Dendritic cell treated with granulocyte-macrophage colony-stimulating factor and Interleukin-4, amounts not matched to agents 40 ng/mL and 50 ng/mL, for 4 days (primary cell): ENCODE measurements around the gene ID3.
A peak's percentile ranks its signal among the peaks of the same experiment; 100 is the strongest.

Source experiments
- H3K27ac Mint-ChIP-seq: one replicate; pipeline ENCODE4 v1.8.0; 2022; ENCODE audit warnings: mild to moderate bottlenecking, mixed read lengths
- H3K27me3 Mint-ChIP-seq: one replicate; pipeline ENCODE4 v1.8.0; 2022; ENCODE audit warnings: mild to moderate bottlenecking, mixed read lengths
- H3K36me3 Mint-ChIP-seq: one replicate; pipeline ENCODE4 v1.8.0; 2022; ENCODE audit warnings: low read depth, mixed read lengths
- H3K4me1 Mint-ChIP-seq: one replicate; pipeline ENCODE4 v1.8.0; 2022; ENCODE audit warnings: low read depth, mixed read lengths
- H3K4me3 Mint-ChIP-seq: one replicate; pipeline ENCODE4 v1.8.0; 2022; ENCODE audit warnings: mild to moderate bottlenecking, moderate library complexity, mixed read lengths
- H3K9me3 Mint-ChIP-seq: one replicate; pipeline ENCODE4 v1.8.0; 2022; ENCODE audit warnings: mixed read lengths
- intact Hi-C: fragments of 100-400 bp; cut with micrococcal nuclease; formaldehyde crosslinking; loops from one replicate; pipeline ENCODE4 v1.15.0; 2022

ID3 gene

DNA sequence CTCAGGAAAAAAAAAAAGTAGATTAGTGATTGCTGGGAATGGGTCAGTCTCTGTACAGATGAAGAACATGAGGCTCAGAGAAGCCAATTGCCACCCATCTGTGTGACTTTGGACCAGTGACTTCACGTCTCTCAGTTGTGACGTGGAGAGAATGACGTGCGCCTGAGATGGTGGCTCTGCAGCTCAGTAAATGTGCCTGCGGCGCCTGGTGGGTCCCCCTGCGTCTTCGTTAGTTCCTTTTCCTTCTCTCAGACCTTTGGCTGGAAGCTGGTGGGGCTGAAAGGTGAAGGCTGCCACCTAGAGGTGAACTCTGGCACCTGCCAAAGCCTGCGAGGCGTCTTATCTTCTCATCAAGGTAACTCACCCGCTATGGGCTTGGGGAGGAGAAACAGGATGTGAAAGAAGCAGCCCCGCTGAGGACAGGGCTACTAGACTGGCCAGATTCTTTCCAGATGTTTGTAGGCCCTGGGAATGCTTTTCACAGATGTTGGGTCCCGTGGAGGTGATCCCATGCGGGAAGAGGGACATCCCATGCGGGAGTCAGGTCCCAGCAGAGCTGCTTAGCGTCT lies 19.5 kb downstream of the ID3 start:
- H3K27me3 Mint-ChIP-seq: peaks cover 11% of the 10 kb centered on the region
- H3K4me3 Mint-ChIP-seq: no peak overlapping the region
- peaks cover 31% of the 10 kb centered on the region for H3K4me1 Mint-ChIP-seq
- no peak overlapping the region for H3K27ac Mint-ChIP-seq
- intact Hi-C loops: loop anchor here (1.0 kb wide), 1 partner anchor 42 kb away; no protein-coding TSS in a partner anchor
- H3K9me3 Mint-ChIP-seq: no peaks in the 10 kb centered on the region
- H3K36me3 Mint-ChIP-seq: no peaks in the 10 kb centered on the region

DNA sequence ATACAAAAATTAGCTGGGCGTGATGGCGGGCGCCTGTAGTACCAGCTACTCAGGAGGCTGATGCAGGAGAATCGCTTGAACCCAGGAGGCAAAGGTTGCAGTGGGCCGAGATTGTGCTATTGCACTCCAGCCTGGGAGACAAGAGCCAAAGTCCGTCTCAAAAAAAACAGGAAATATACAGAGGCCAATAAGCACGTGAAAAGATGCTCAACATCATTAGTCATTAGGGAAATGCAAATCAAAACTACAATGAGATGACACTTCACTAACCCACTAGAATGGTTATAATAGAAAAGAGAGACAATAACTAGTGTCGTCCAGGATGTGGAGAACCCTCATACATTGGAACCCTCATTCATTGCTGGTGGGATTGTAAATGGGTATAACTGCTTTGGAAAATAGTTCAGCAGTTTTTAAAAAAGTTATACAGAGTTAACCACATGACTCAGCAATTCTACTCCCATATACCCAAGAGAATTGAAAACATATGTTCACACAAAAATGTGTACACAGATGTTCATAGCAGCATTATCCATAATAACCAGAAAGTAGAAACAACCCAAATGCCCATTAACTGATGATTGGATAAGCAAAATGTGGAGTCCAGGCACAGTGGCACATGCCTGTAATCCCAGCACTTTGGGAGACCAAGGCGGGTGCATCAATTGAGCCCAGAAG lies 21.9 kb downstream of the ID3 start:
- peaks cover 8% of the 10 kb centered on the region for H3K27me3 Mint-ChIP-seq
- no peak overlapping the region for H3K4me3 Mint-ChIP-seq
- peaks cover 53% of the 10 kb centered on the region for H3K4me1 Mint-ChIP-seq
- H3K9me3 Mint-ChIP-seq: no peaks in the 10 kb centered on the region
- intact Hi-C loops: no loop called here
- no peaks in the 10 kb centered on the region for H3K36me3 Mint-ChIP-seq
- no peak overlapping the region for H3K27ac Mint-ChIP-seq

DNA sequence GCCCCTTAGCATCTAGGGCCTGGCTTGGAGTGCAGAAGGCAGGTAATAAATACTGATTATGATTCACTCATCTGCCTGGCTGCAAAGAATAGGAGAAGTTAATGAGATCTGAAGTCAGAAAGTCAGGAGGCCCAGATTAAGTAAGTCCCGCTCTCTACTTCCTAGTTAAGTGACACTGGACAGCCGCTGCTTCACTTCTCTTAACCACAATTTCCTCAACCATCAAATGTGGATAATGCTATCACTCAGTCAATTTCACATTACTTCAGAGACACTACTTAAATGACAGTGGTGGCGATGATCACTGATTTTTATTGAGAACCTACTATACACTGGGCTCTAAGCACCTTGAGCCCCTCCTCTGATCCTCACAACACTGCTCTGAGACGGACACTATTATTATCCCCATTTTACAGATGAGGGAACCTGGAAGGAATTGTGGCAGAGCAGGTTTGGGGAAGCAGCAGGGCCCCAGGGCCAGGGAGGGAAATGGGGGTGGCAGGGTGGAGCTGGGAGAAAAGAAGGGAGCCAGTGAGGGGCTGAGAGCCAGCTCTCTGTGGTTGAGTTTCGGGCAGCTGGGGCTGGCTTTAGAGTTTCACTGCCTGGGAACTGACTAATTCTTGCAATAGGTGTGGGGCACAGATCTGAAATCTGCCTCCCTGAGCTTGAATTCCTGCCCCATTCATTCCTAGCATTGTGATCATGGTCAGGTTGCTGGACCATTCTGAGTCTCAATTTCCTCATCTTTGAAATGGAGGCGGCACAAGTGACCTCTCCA lies 25.9 kb downstream of the ID3 start:
- Mint-ChIP-seq H3K27me3 (no peaks in the 10 kb centered on the region), H3K27ac (peak overlapping the region; percentile 97), H3K36me3 (peaks cover 6% of the 10 kb centered on the region), H3K4me1 (peaks cover 82% of the 10 kb centered on the region), H3K4me3 (peak overlapping the region; percentile 28), H3K9me3 (no peaks in the 10 kb centered on the region)
- intact Hi-C loops: no loop called here

DNA sequence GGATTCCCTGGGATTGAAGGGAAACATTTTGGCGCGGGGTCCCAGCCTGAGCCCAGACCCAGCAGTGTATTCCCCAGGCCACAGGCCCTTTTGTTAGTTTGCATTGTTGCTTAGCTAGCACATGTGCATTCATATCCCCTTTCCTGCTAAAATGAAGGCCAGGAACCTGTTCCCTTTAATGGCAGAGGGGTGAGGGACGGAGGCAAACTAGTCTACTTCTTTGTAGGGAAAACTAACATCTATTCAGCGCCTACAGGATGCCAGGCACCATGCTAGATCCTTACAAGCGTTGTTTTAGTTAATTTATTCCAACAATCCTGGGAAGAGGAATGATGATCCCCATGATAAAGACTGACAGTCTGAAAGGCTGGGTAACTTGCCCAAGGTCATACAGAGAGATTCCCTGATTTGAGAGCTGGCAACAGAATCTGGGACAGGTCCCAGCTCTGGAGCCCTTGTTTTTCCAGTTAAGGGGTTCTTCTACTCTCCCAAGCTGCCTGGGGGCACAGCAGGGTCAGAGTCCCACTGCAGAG lies 27.7 kb downstream of the ID3 start:
- intact Hi-C loops: no loop called here
- Mint-ChIP-seq H3K36me3 (peaks cover 6% of the 10 kb centered on the region), H3K4me1 (peaks cover 88% of the 10 kb centered on the region)

DNA sequence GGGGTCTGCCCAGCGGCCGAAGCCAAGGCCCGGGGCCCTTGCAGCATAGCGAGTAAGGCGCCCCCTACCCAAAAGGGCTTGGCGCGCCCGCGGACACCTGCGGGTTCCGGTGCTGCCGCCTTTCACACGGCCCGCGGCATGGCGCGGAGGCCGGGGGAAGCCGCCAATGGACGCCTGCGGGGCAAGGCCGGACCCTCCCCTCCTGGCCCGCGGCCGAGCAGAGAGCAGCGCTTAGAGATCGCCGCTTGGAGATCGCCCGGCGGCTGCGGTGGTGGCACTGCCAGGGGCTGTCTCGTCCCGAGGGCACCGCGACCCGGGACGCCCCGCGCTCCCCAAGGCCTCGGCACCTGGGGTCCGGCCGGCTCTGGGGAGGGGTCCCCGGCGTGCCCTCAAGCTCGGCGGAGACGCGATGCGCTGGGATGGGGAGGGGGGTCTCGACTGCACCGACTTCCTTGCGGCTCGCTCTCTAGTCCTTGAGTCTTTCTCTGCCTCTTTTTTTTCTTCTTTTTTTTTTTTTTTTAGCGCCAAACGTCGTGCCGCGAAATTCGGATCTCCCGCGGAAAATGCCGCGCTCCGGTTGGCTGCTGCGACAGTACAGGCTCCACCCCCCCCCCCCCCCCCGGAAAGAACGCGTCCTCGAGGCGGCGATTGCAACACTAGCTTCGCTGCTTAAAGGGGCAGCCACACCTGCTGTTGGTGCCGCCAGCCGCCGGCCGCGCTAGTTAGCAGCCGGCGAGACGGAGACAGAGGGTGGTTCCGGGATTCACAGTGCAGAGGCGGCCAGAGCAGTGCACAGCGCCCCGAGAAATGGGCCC lies 28.3 kb downstream of the ID3 start, which contains the start of gene E2F2:
Gene E2F2, minus strand, starts transcription at position 487 of the 815 bp plus-strand sequence. Its CDS starts 440 bp downstream, at position 47.
- intact Hi-C loops: no loop called here
- Mint-ChIP-seq H3K9me3 (no peaks in the 10 kb centered on the region), H3K27me3 (no peaks in the 10 kb centered on the region), H3K4me1 (peaks cover 93% of the 10 kb centered on the region), H3K4me3 (peak within 1 kb of the TSS; percentile 90), H3K27ac (peak within 1 kb of the TSS; percentile 97), H3K36me3 (peaks cover 6% of the 10 kb centered on the region)

More for the DNA sequence above, 27.7 kb downstream of the ID3 start:
- Mint-ChIP-seq H3K27ac (peak overlapping the region; percentile 97), H3K27me3 (no peaks in the 10 kb centered on the region), H3K9me3 (no peaks in the 10 kb centered on the region), H3K4me3 (peak overlapping the region; percentile 90)

DNA sequence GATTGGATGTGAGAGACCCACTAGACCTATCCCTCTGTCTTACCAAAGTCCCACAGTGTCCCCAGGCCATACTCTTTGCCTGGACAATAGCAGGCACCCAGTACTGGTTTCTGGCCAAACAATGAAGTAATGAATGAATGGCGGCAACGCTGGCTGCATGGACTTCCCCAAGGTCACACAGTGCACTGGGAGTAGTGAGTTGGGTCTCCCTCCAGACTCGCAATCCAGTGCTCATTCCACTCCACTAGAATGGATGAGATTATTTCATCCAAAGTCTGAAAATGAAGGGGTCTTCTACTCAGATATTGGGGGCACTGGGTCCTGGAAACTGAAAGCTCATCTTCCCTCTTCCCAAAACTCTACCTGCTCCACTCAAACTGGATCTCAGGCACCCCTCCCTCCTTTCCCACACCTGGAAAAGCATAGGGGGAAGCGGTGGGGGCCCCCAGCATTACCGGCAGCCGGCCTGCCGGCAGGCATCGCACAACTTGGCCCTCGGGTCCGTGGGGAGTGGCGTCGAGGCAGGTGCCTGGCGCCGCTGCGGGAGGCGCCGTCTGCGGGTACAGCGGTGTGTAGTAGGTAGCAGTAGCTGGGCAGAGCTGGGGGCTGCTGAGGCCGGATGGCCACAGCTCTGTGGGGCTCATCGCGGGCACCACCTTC lies 29.1 kb downstream of the ID3 start:
- H3K27me3 Mint-ChIP-seq: no peaks in the 10 kb centered on the region
- peaks cover 93% of the 10 kb centered on the region for H3K4me1 Mint-ChIP-seq
- peak overlapping the region; percentile 90 for H3K4me3 Mint-ChIP-seq
- H3K36me3 Mint-ChIP-seq: peaks cover 6% of the 10 kb centered on the region
- H3K9me3 Mint-ChIP-seq: no peaks in the 10 kb centered on the region
- intact Hi-C loops: no loop called here
- H3K27ac Mint-ChIP-seq: peak overlapping the region; percentile 97

DNA sequence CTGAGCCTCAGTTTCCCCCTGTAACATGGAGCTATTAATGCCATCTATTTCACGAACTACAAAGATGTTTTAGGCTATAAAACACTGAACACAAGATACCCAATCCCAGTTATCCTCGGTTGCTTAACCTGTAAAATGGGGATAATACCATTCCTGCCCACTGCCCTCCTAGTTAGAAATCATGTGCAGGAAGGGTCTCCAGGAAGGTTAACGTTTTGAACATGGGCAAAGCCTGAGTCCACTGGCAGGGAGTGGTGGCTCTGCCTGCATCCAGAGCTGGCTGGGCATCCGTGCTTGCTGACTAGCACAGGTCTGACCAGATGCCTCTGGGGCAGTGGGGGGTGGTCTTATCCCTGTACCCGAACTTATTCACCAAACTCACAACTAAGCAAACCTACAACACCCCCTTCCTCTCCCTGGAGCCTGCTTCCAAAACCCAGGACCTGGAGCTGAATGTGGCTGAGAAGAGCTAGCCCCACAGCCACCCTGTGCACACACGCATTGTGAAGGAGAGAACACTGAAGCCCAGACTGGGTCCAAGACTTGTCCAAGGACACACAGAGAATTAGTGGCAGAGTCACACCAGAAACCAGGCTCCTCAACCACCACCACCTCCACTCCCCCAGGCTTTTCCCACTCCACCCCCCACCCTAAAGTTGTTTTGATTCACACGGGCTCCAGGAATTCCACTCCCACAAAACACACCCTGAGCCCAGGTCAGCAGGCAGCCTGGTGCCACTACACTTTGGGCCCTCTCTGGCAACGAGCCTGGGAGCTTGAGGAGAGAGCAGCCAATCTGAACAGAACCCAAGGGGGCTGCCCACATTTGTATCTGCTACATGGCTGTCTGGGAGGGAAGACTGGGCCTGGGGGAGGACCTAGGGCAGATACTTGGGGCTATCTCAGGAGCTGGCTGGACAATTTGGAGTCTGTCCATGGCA lies 29.9 kb downstream of the ID3 start:
- intact Hi-C loops: no loop called here
- no peaks in the 10 kb centered on the region for H3K27me3 Mint-ChIP-seq
- H3K4me3 Mint-ChIP-seq: peak overlapping the region; percentile 90
- peaks cover 95% of the 10 kb centered on the region for H3K4me1 Mint-ChIP-seq
- peak overlapping the region; percentile 97 for H3K27ac Mint-ChIP-seq
- no peaks in the 10 kb centered on the region for H3K9me3 Mint-ChIP-seq
- peaks cover 6% of the 10 kb centered on the region for H3K36me3 Mint-ChIP-seq

DNA sequence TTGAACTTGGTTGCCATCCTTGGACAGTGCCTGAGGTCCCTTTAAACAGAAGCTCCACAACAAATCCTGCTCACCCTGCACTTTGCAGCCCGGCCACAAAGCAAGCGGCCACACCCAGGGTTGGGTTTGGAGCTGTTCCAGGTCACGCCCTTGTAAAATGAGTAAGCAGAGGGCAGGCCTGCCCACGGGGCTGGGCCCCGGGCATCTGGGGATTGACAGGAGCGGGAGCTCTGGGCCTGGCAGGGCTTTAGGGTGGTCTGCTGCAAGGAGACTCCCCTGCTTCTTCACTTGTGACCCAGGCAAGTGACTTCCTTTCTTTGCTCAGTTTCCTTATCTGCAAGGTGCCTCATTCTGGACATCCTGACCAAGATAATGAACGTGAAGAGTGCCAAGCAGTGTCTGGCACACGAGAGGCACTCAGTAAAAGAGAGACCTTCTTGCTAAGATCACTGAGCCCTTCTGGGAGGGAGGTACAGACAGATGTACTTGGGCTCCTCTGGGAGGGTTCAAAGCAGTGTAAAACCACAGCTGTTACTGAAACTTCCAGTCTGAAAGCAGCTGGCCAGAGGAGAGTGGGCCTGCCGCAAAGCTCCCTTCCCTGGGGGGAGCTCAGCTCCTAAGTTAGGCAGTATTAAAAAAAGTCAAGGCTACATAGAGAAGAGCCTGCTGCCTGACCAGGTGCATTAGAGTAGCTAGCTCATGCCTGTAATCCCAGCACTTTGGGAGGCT lies 30.9 kb downstream of the ID3 start:
- intact Hi-C loops: no loop called here
- H3K4me1 Mint-ChIP-seq: peaks cover 86% of the 10 kb centered on the region
- H3K9me3 Mint-ChIP-seq: no peaks in the 10 kb centered on the region
- peak overlapping the region; percentile 97 for H3K27ac Mint-ChIP-seq
- H3K4me3 Mint-ChIP-seq: peak overlapping the region; percentile 90
- H3K27me3 Mint-ChIP-seq: no peaks in the 10 kb centered on the region
- H3K36me3 Mint-ChIP-seq: peaks cover 6% of the 10 kb centered on the region

DNA sequence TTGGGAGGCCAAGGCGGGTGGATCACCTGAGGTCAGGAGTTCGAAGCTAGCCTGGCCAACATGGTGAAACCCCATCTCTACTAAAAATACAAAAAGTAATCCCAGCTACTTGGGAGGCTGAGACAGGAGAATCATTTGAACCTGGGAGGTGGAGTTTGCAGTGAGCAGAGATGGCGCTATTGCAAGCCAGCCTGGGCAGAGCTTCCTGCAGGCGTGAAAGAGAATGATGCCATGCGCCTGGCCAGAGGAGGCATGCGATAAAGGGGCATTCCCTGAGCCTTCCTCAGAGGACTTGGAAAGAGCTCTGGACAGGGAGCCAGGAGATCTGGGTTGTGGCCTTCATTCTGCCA lies 31.4 kb downstream of the ID3 start:
- peak overlapping the region; percentile 90 for H3K4me3 Mint-ChIP-seq
- peaks cover 6% of the 10 kb centered on the region for H3K36me3 Mint-ChIP-seq
- no peaks in the 10 kb centered on the region for H3K27me3 Mint-ChIP-seq
- peak overlapping the region; percentile 97 for H3K27ac Mint-ChIP-seq
- H3K4me1 Mint-ChIP-seq: peaks cover 81% of the 10 kb centered on the region
- intact Hi-C loops: no loop called here
- no peaks in the 10 kb centered on the region for H3K9me3 Mint-ChIP-seq

DNA sequence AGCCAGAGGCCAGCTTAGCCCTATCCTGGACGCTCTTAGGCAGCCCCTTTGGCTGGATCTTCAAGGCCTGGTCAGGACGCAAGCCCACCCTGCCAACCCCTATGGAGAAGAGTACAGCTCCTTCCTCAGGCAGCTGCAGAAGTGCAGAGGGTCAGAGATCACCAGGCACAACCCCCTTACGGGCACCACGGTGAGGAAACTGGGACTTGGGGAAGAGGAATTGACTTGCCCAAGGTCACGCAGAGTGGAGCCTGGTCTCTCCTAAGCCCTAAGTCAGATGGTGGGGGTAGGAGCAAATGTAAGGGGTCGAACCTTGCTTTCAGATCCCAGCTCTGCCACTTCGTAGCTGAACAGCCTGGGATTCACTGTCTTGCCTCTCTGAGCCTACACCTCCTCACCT lies 31.9 kb downstream of the ID3 start:
- Mint-ChIP-seq H3K27ac (peak overlapping the region; percentile 97), H3K4me3 (peak overlapping the region; percentile 17), H3K36me3 (peaks cover 6% of the 10 kb centered on the region), H3K27me3 (no peaks in the 10 kb centered on the region), H3K9me3 (no peaks in the 10 kb centered on the region), H3K4me1 (peaks cover 83% of the 10 kb centered on the region)
- intact Hi-C loops: no loop called here

DNA sequence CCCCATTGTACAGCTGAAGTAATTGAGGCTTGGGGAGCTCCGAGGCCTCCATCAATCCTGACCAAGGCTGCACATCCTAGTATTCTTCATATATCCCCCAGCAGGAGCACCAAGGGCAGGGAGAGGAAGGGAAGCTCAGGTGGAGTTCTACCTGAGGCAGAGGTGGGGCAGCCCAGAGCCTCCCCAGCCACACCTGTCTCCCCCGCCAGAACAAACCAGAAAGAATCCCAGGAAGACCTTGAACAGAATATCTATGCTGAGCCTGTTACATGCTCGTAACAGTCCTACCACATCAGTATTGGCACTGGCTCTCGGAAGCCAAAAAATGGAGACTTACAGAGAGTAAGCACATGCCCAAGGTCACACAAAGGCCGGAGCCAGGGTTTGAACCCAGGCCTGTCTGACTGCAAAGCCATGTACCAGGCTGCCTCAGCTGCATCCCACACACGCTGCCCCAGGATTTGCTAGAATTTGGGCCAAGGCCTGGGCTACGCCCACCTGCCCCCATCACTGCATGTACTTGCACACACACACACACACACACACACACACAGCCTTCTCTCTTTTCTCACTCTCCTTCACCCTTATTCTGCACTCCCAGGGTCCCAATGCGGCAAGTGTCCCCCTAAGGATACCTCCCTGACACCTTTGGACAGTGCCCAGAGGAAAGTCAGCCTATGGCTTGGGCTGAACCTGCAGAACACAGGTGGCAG lies 32.8 kb downstream of the ID3 start:
- H3K27me3 Mint-ChIP-seq: no peaks in the 10 kb centered on the region
- H3K4me1 Mint-ChIP-seq: peaks cover 79% of the 10 kb centered on the region
- intact Hi-C loops: no loop called here
- peaks cover 10% of the 10 kb centered on the region for H3K36me3 Mint-ChIP-seq
- peak overlapping the region; percentile 97 for H3K27ac Mint-ChIP-seq
- H3K9me3 Mint-ChIP-seq: no peaks in the 10 kb centered on the region
- H3K4me3 Mint-ChIP-seq: no peak overlapping the region
